Measurements from ENCODE around the gene CEP290. TPM values are rescaled to one million over a fixed set of nuclear protein-coding genes. Genes with fewer than 3 reads are reported as not detected.

Gene CEP290
- polyA plus RNA-seq, 1 donor from 2014 or later: 43.9 TPM

- no peak overlapping the region for H3K4me3 ChIP-seq (ENCODE audit: low read length)
- H3K9me3 ChIP-seq (ENCODE audit: low read length): no peaks in the 10 kb centered on the region
- no peak overlapping the region for H2AFZ ChIP-seq (ENCODE audit: low read depth, low read length)
- TF ChIP-seq TAF1 (IDR thresholded peaks at IDR 0.05; ENCODE audit: low read depth) (no peak), POLR2AphosphoS5 (IDR thresholded peaks at IDR 0.05) (no peak), SMC3 (conservative IDR thresholded peaks at IDR 0.05; ENCODE audit: poor library complexity) (no peak), REST (IDR thresholded peaks at IDR 0.05; ENCODE audit: borderline replicate concordance) (no peak), EZH2 (IDR thresholded peaks at IDR 0.05; ENCODE audit: borderline replicate concordance, insufficient read depth, low read length, poor library complexity, severe bottlenecking) (no peak), EP300 (conservative IDR thresholded peaks at IDR 0.05; ENCODE audit: poor library complexity, severe bottlenecking) (no peak), RAD21 (conservative IDR thresholded peaks at IDR 0.05) (no peak), CTCF (IDR thresholded peaks at IDR 0.05; ENCODE audit: poor library complexity, severe bottlenecking) (no peak), MXI1 (conservative IDR thresholded peaks at IDR 0.05; ENCODE audit: poor library complexity, severe bottlenecking) (no peak)
- H3K79me2 ChIP-seq (replicated peaks; ENCODE audit: insufficient read depth, low read length): no peaks in the 10 kb centered on the region
- H3K27me3 ChIP-seq (ENCODE audit: insufficient read depth, low read depth, low read length): no peaks in the 10 kb centered on the region
- no peak overlapping the region for H3K27ac ChIP-seq (ENCODE audit: low read length)
- no peaks in the 10 kb centered on the region for H4K20me1 ChIP-seq (ENCODE audit: insufficient read depth)
- no peaks in the 10 kb centered on the region for H3F3A ChIP-seq (ENCODE audit: insufficient read depth, low read length, poor library complexity, severe bottlenecking)
- H3K36me3 ChIP-seq (ENCODE audit: insufficient read depth, low read length): peaks cover 13% of the 10 kb centered on the region
- no peak overlapping the region for H3K4me2 ChIP-seq (ENCODE audit: low read length)
- no peak overlapping the region for H3K9ac ChIP-seq (ENCODE audit: low read length)
- H3K9me2 ChIP-seq (ENCODE audit: insufficient read depth, low read length): no peaks in the 10 kb centered on the region
Measured at GRCh38 chr12:88172844-88173407, 31.0 kb upstream of the CEP290 start.

- H2AFZ ChIP-seq (ENCODE audit: low read depth, low read length): no peak overlapping the region
- no peaks in the 10 kb centered on the region for H3K79me2 ChIP-seq (replicated peaks; ENCODE audit: insufficient read depth, low read length)
- H3K36me3 ChIP-seq (ENCODE audit: insufficient read depth, low read length): peaks cover 8% of the 10 kb centered on the region
- no peaks in the 10 kb centered on the region for H3K27me3 ChIP-seq (ENCODE audit: insufficient read depth, low read depth, low read length)
- H4K20me1 ChIP-seq (ENCODE audit: insufficient read depth): no peaks in the 10 kb centered on the region
- TF ChIP-seq SMC3 (conservative IDR thresholded peaks at IDR 0.05; ENCODE audit: poor library complexity): no peak
- H3K4me3 ChIP-seq (ENCODE audit: low read length): no peak overlapping the region
- H3K9ac ChIP-seq (ENCODE audit: low read length): no peak overlapping the region
- no peaks in the 10 kb centered on the region for H3K9me3 ChIP-seq (ENCODE audit: low read length)
- no peak overlapping the region for H3K27ac ChIP-seq (ENCODE audit: low read length)
- no peaks in the 10 kb centered on the region for H3K9me2 ChIP-seq (ENCODE audit: insufficient read depth, low read length)
- no peak overlapping the region for H3K4me2 ChIP-seq (ENCODE audit: low read length)
- no peaks in the 10 kb centered on the region for H3F3A ChIP-seq (ENCODE audit: insufficient read depth, low read length, poor library complexity, severe bottlenecking)
Measured at GRCh38 chr12:88167384-88167783, 25.5 kb upstream of the CEP290 start.

All from neural cell (in vitro differentiated cells).